HepG2 (cell line): ENCODE results near the gene TBC1D10B. TPM values are rescaled to one million over a fixed set of nuclear protein-coding genes. Genes with fewer than 3 reads are reported as not detected.

ENCODE experiments used
- FOXP4 ChIP-seq: sonication (generic); formaldehyde crosslinking; IDR thresholded peaks from 2 replicates; pipeline ENCODE4 v1.4.0; 2020; ENCODE audit warnings: missing genetic modification reagents
- MEF2D ChIP-seq: sonication (generic); formaldehyde crosslinking; IDR thresholded peaks from 2 replicates; pipeline ENCODE4 v1.5.1; 2020; ENCODE audit warnings: mild to moderate bottlenecking, missing genetic modification reagents
- PITX1 ChIP-seq: sonication (generic); formaldehyde crosslinking; IDR thresholded peaks from 2 replicates; pipeline ENCODE4 v1.5.1; 2020; ENCODE audit warnings: mild to moderate bottlenecking, missing genetic modification reagents
- ZBED4 ChIP-seq: sonication (generic); formaldehyde crosslinking; IDR thresholded peaks from 2 replicates; pipeline ENCODE4 v1.4.0; 2020; ENCODE audit warnings: missing genetic modification reagents, borderline replicate concordance
- ZFP37 ChIP-seq: sonication (generic); formaldehyde crosslinking; IDR thresholded peaks from 2 replicates; pipeline ENCODE4 v1.4.0; 2020; ENCODE audit warnings: missing genetic modification reagents, borderline replicate concordance
- ZNF124 ChIP-seq: sonication (generic); formaldehyde crosslinking; IDR thresholded peaks from 2 replicates; pipeline ENCODE4 v1.4.0; 2020; ENCODE audit warnings: missing genetic modification reagents
- ZNF282 ChIP-seq: fragments of 450-650 bp; IDR thresholded peaks from 2 replicates; pipeline ENCODE4 v1.6.1; 2018; ENCODE audit not compliant: partially characterized antibody
- ZNF34 ChIP-seq: sonication (generic); formaldehyde crosslinking; IDR thresholded peaks from 2 replicates; pipeline ENCODE4 v1.4.0; 2020; ENCODE audit warnings: mild to moderate bottlenecking, missing genetic modification reagents, borderline replicate concordance
- ZNF672 ChIP-seq: sonication (generic); formaldehyde crosslinking; IDR thresholded peaks from 2 replicates; pipeline ENCODE4 v1.8.1; 2022; ENCODE audit warnings: missing genetic modification reagents
- ZNF703 ChIP-seq: sonication (generic); formaldehyde crosslinking; IDR thresholded peaks from 2 replicates; pipeline ENCODE4 v1.5.1; 2020; ENCODE audit warnings: missing genetic modification reagents, mild to moderate bottlenecking, moderate library complexity, borderline replicate concordance
- ZNF879 ChIP-seq: sonication (generic); formaldehyde crosslinking; IDR thresholded peaks from 2 replicates; pipeline ENCODE4 v1.8.1; 2023; ENCODE audit warnings: missing genetic modification reagents
- polyA plus RNA-seq, 8 experiments: library from polyadenylated mRNA; depleted of rRNA in 3 of 8; stranded (reverse) in 7 of 8; unstranded in 1 of 8; fragments of >200 nt; fragmentation: Illumina TruSeq in 4 of 8; extraction: Trizol in 4 of 8; gene quantifications; 2 replicates each; pipeline versions ENCODE4 v1.2.1 to v1.2.3, GENCODE V29; 2011 to 2016; ENCODE audit warnings: low read depth in 4 of 8, missing spikeins in 1 of 8, mixed read lengths in 1 of 8; ENCODE audit not compliant: insufficient read depth in 1 of 8
- total RNA-seq, 5 experiments: library from RNA; depleted of rRNA; stranded (reverse); fragments of >200 nt; fragmentation: Illumina TruSeq; extraction: Trizol; gene quantifications; 2 replicates each; pipeline ENCODE4 v1.2.3, GENCODE V29; 2016; ENCODE audit warnings: low read depth in 1 of 5
- TF ChIP-seq, protein P1 (sequence below): sonication (generic); formaldehyde crosslinking; IDR thresholded peaks from 2 replicates; pipeline ENCODE4 v1.5.1; 2020; ENCODE audit warnings: mild to moderate bottlenecking, missing genetic modification reagents, moderate library complexity
- TF ChIP-seq, protein P2 (sequence below): sonication (generic); formaldehyde crosslinking; IDR thresholded peaks from 2 replicates; pipeline ENCODE4 v1.5.0; 2020; ENCODE audit warnings: mild to moderate bottlenecking, missing genetic modification reagents, borderline replicate concordance

TBC1D10B gene
- total and polyA plus RNA-seq, 2 of the 13 experiments (the other 11 are each of a cell fraction or from before 2014, with no cell fraction given): 15.7 to 24.8 TPM

DNA sequence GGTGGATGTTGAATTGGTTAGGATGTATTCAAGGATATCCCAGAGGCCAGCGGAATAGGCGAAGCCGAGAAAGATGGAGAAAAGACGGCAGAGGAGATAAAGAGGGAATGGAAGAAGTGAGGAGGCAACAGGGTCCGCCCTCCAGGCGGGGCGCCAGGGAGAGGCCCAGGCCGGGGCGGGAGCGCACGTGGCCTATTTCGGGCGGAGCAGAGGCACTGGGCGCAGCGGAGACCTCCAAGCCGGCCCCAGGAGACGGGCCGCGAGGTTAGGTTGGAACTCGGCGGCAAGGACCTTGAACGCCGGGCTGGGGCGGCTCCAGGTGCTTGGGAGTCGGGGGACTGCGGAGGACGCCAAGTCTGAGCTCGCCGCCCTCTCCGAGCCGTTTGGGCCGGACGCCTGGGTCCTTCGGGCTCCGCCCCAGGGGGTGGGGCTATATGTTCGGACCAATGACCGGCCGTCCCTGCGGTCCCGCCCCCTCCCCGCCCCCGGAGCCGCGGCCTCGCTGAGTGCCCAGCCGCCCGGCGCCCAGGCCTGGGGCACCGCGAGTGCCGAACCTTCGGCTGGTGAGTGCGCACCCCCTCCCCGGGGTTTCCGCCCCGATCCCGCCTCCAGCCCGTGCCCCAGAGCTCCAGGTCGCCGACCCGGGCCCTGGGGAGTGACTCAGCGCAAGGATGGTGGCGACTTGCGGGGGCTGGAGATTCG is 37.0 kb upstream of the TBC1D10B start, which contains the start of gene ZNF771 (continued):
- TF ChIP-seq ZNF34 (CRISPR knock-in tag) (no peak), ZBED4 (peak; percentile 98), ZNF124 (CRISPR knock-in tag) (peak; percentile 81; the same call in 1 of the 2 replicates), ZNF282 (no peak), ZNF879 (CRISPR knock-in tag) (no peak), ZNF672 (CRISPR knock-in tag) (0 out of 2 replicates have a peak, but pooled peaks have one; percentile 38), ZNF703 (CRISPR knock-in tag) (no peak), ZFP37 (CRISPR knock-in tag) (no peak), FOXP4 (CRISPR knock-in tag) (peak; percentile 40; the same call in 1 of the 2 replicates), MEF2D (CRISPR knock-in tag) (peak; percentile 80), PITX1 (CRISPR knock-in tag) (peak; percentile 80)
- TF ChIP-seq, protein P1, sequence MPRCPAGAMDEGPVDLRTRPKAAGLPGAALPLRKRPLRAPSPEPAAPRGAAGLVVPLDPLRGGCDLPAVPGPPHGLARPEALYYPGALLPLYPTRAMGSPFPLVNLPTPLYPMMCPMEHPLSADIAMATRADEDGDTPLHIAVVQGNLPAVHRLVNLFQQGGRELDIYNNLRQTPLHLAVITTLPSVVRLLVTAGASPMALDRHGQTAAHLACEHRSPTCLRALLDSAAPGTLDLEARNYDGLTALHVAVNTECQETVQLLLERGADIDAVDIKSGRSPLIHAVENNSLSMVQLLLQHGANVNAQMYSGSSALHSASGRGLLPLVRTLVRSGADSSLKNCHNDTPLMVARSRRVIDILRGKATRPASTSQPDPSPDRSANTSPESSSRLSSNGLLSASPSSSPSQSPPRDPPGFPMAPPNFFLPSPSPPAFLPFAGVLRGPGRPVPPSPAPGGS (CRISPR knock-in tag): peak; percentile 90; the same call in 1 of the 2 replicates
- TF ChIP-seq, protein P2, sequence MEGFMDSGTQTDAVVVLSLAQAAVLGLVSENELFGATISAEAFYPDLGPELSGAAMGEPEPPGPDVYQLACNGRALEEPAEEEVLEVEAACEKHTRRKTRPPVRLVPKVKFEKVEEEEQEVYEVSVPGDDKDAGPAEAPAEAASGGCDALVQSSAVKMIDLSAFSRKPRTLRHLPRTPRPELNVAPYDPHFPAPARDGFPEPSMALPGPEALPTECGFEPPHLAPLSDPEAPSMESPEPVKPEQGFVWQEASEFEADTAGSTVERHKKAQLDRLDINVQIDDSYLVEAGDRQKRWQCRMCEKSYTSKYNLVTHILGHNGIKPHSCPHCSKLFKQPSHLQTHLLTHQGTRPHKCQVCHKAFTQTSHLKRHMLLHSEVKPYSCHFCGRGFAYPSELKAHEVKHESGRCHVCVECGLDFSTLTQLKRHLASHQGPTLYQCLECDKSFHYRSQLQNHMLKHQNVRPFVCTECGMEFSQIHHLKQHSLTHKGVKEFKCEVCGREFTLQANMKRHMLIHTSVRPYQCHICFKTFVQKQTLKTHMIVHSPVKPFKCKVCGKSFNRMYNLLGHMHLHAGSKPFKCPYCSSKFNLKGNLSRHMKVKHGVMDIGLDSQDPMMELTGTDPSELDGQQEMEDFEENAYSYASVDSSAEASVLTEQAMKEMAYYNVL (CRISPR knock-in tag): peak; percentile 94
